ENCODE data around the gene BICDL1. TPM values are rescaled to one million over a fixed set of nuclear protein-coding genes. Genes with fewer than 3 reads are reported as not detected.
"Not testable (repeated sequence)": the region's sequence is repeated elsewhere in the genome, so short reads cannot be mapped to it uniquely, and the experiment has no call there.

BICDL1 gene
- total RNA-seq, 1 donor from 2014 or later: 130 TPM

GRCh38 chr12:119980702-119981101 lies 8.3 kb upstream of the BICDL1 start:
- DNase-seq (ENCODE audit: low spot score); H3K36me3 Mint-ChIP-seq (ENCODE audit: low read depth); H3K9me3 Mint-ChIP-seq; H3K4me3 Mint-ChIP-seq (ENCODE audit: low read depth); H3K4me1 Mint-ChIP-seq (ENCODE audit: low read depth); H3K27ac Mint-ChIP-seq: not testable (repeated sequence)
- H3K27me3 Mint-ChIP-seq (ENCODE audit: low read depth): peaks cover 13% of the 10 kb centered on the region
- intact Hi-C loops (cut with micrococcal nuclease): loop anchor here (1.0 to 10.0 kb wide), 6 partner anchors 8 to 316 kb away; partner anchors contain the start of genes GCN1 and PRKAB1

- Mint-ChIP-seq H3K27me3 (ENCODE audit: low read depth) (peaks cover 1% of the 10 kb centered on the region), H3K4me3 (ENCODE audit: low read depth) (peak overlapping the region; percentile 71), H3K27ac (no peak overlapping the region), H3K9me3 (no peaks in the 10 kb centered on the region), H3K4me1 (ENCODE audit: low read depth) (peaks cover 44% of the 10 kb centered on the region), H3K36me3 (ENCODE audit: low read depth) (peaks cover 42% of the 10 kb centered on the region)
- intact Hi-C loops (cut with micrococcal nuclease): loop anchor here (2.0 to 10.0 kb wide), 3 partner anchors 127 to 325 kb away; partner anchors contain the start of genes GCN1, PRKAB1 and RAB35
- no peak for DNase-seq (ENCODE audit: low spot score)
Observed at GRCh38 chr12:119989361-119989730, 310 bp downstream of the BICDL1 start.

GRCh38 chr12:119989731-119990381 lies 820 bp downstream of the BICDL1 start:
- peaks cover 1% of the 10 kb centered on the region for H3K27me3 Mint-ChIP-seq (ENCODE audit: low read depth)
- peaks cover 47% of the 10 kb centered on the region for H3K36me3 Mint-ChIP-seq (ENCODE audit: low read depth)
- peaks cover 46% of the 10 kb centered on the region for H3K4me1 Mint-ChIP-seq (ENCODE audit: low read depth)
- peak overlapping the region; percentile 90 for H3K27ac Mint-ChIP-seq
- intact Hi-C loops (cut with micrococcal nuclease): loop anchor here (2.0 to 10.0 kb wide), 3 partner anchors 127 to 325 kb away; partner anchors contain the start of genes GCN1, PRKAB1 and RAB35
- peak overlapping the region; percentile 94 for H3K4me3 Mint-ChIP-seq (ENCODE audit: low read depth)
- DNase-seq (ENCODE audit: low spot score): peak; percentile 73
- no peaks in the 10 kb centered on the region for H3K9me3 Mint-ChIP-seq

- DNase-seq (ENCODE audit: low spot score): no peak
- Mint-ChIP-seq H3K27me3 (ENCODE audit: low read depth) (no peaks in the 10 kb centered on the region), H3K9me3 (no peaks in the 10 kb centered on the region), H3K36me3 (ENCODE audit: low read depth) (peaks cover 53% of the 10 kb centered on the region), H3K27ac (peak overlapping the region; percentile 90), H3K4me1 (ENCODE audit: low read depth) (peaks cover 47% of the 10 kb centered on the region), H3K4me3 (ENCODE audit: low read depth) (peak overlapping the region; percentile 94)
- intact Hi-C loops (cut with micrococcal nuclease): no loop called here
Observed at GRCh38 chr12:119990382-119990874, 1.4 kb downstream of the BICDL1 start.

GRCh38 chr12:119992129-119992705 lies 3.2 kb downstream of the BICDL1 start:
- DNase-seq (ENCODE audit: low spot score): no peak
- Mint-ChIP-seq H3K27me3 (ENCODE audit: low read depth) (no peaks in the 10 kb centered on the region), H3K27ac (no peak overlapping the region), H3K36me3 (ENCODE audit: low read depth) (peaks cover 68% of the 10 kb centered on the region), H3K4me3 (ENCODE audit: low read depth) (peak overlapping the region; percentile 60), H3K4me1 (ENCODE audit: low read depth) (peaks cover 50% of the 10 kb centered on the region), H3K9me3 (no peaks in the 10 kb centered on the region)
- intact Hi-C loops (cut with micrococcal nuclease): no loop called here

GRCh38 chr12:119994892-119995658 lies 6.0 kb downstream of the BICDL1 start:
- H3K4me1 Mint-ChIP-seq (ENCODE audit: low read depth): peaks cover 52% of the 10 kb centered on the region
- intact Hi-C loops (cut with micrococcal nuclease): no loop called here
- H3K4me3 Mint-ChIP-seq (ENCODE audit: low read depth): no peak overlapping the region
- H3K36me3 Mint-ChIP-seq (ENCODE audit: low read depth): peaks cover 93% of the 10 kb centered on the region
- no peaks in the 10 kb centered on the region for H3K27me3 Mint-ChIP-seq (ENCODE audit: low read depth)
- no peak overlapping the region for H3K27ac Mint-ChIP-seq
- no peaks in the 10 kb centered on the region for H3K9me3 Mint-ChIP-seq
- DNase-seq (ENCODE audit: low spot score): no peak

- Mint-ChIP-seq H3K27ac (peak overlapping the region; percentile 66), H3K9me3 (no peaks in the 10 kb centered on the region), H3K4me3 (ENCODE audit: low read depth) (no peak overlapping the region), H3K4me1 (ENCODE audit: low read depth) (peaks cover 42% of the 10 kb centered on the region), H3K36me3 (ENCODE audit: low read depth) (peaks cover 90% of the 10 kb centered on the region), H3K27me3 (ENCODE audit: low read depth) (no peaks in the 10 kb centered on the region)
- no peak for DNase-seq (ENCODE audit: low spot score)
- intact Hi-C loops (cut with micrococcal nuclease): no loop called here
Observed at GRCh38 chr12:119996417-119996816, 7.4 kb downstream of the BICDL1 start.

- intact Hi-C loops (cut with micrococcal nuclease): no loop called here
- Mint-ChIP-seq H3K4me1 (ENCODE audit: low read depth) (peaks cover 29% of the 10 kb centered on the region), H3K36me3 (ENCODE audit: low read depth) (peaks cover 85% of the 10 kb centered on the region)
Observed at GRCh38 chr12:119998471-119999245, 9.6 kb downstream of the BICDL1 start.

GRCh38 chr12:120000556-120000955 lies 11.5 kb downstream of the BICDL1 start:
- Mint-ChIP-seq H3K27me3 (ENCODE audit: low read depth) (no peaks in the 10 kb centered on the region), H3K9me3 (no peaks in the 10 kb centered on the region), H3K27ac (no peak overlapping the region), H3K36me3 (ENCODE audit: low read depth) (peaks cover 79% of the 10 kb centered on the region), H3K4me1 (ENCODE audit: low read depth) (peaks cover 28% of the 10 kb centered on the region), H3K4me3 (ENCODE audit: low read depth) (no peak overlapping the region)
- DNase-seq (ENCODE audit: low spot score): no peak
- intact Hi-C loops (cut with micrococcal nuclease): no loop called here

More at GRCh38 chr12:119998471-119999245, 9.6 kb downstream of the BICDL1 start:
- Mint-ChIP-seq H3K27me3 (ENCODE audit: low read depth) (no peaks in the 10 kb centered on the region), H3K27ac (peak overlapping the region; percentile 56), H3K4me3 (ENCODE audit: low read depth) (no peak overlapping the region), H3K9me3 (no peaks in the 10 kb centered on the region)
- DNase-seq (ENCODE audit: low spot score): no peak

- H3K27me3 Mint-ChIP-seq (ENCODE audit: low read depth): no peaks in the 10 kb centered on the region
- peaks cover 66% of the 10 kb centered on the region for H3K4me1 Mint-ChIP-seq (ENCODE audit: low read depth)
- H3K4me3 Mint-ChIP-seq (ENCODE audit: low read depth): peak overlapping the region; percentile 78
- H3K9me3 Mint-ChIP-seq: no peaks in the 10 kb centered on the region
- intact Hi-C loops (cut with micrococcal nuclease): loop anchor here (2.0 kb wide), 1 partner anchor 112 kb away; no protein-coding TSS in a partner anchor
- peak overlapping the region; percentile 99 for H3K27ac Mint-ChIP-seq
- peaks cover 78% of the 10 kb centered on the region for H3K36me3 Mint-ChIP-seq (ENCODE audit: low read depth)
- peak; percentile 35 for DNase-seq (ENCODE audit: low spot score)
Observed at GRCh38 chr12:120006258-120006975, 17.4 kb downstream of the BICDL1 start.

GRCh38 chr12:120007272-120007671 lies 18.2 kb downstream of the BICDL1 start:
- peak overlapping the region; percentile 78 for H3K4me3 Mint-ChIP-seq (ENCODE audit: low read depth)
- H3K36me3 Mint-ChIP-seq (ENCODE audit: low read depth): peaks cover 79% of the 10 kb centered on the region
- peak; percentile 54 for DNase-seq (ENCODE audit: low spot score)
- peak overlapping the region; percentile 99 for H3K27ac Mint-ChIP-seq
- H3K9me3 Mint-ChIP-seq: no peaks in the 10 kb centered on the region
- H3K27me3 Mint-ChIP-seq (ENCODE audit: low read depth): no peaks in the 10 kb centered on the region
- H3K4me1 Mint-ChIP-seq (ENCODE audit: low read depth): peaks cover 73% of the 10 kb centered on the region
- intact Hi-C loops (cut with micrococcal nuclease): loop anchor here (1.0 to 2.0 kb wide), 3 partner anchors 8 to 112 kb away; no protein-coding TSS in a partner anchor

Measured in activated T-helper 2 cell treated with anti-CD3 and anti-CD28 coated beads, Interferon-gamma antibody, Interleukin-2, Interleukin-4, amounts not matched to agents 10 μg/mL and 5 μg/mL and 100 μg/mL, durations not matched to agents 14 hours and 24 hours and 36 hours (primary cell).